Skin epidermis (tissue), 12 donors: Measurements from ENCODE around the gene AQR.
"Not testable (repeated sequence)": the region's sequence is repeated elsewhere in the genome, so short reads cannot be mapped to it uniquely, and the experiment has no call there.

Experiments used
- H3K27ac ChIP-seq, 21 experiments: fragments of 200-600 bp; sonication (generic) in 11 of 21; one replicate each; pipeline ENCODE4 v1.5.0; 2020; ENCODE audit warnings: mild to moderate bottlenecking in 3 of 21, inconsistent platforms in 2 of 21, moderate library complexity in 2 of 21
- H3K4me3 ChIP-seq, 7 experiments: fragments of 200-600 bp; sonication (generic) in 2 of 7; one replicate each; pipeline ENCODE4 v1.5.0; 2020; ENCODE audit warnings: inconsistent platforms in 2 of 7, mild to moderate bottlenecking in 2 of 7, moderate library complexity in 1 of 7

AQR gene

DNA sequence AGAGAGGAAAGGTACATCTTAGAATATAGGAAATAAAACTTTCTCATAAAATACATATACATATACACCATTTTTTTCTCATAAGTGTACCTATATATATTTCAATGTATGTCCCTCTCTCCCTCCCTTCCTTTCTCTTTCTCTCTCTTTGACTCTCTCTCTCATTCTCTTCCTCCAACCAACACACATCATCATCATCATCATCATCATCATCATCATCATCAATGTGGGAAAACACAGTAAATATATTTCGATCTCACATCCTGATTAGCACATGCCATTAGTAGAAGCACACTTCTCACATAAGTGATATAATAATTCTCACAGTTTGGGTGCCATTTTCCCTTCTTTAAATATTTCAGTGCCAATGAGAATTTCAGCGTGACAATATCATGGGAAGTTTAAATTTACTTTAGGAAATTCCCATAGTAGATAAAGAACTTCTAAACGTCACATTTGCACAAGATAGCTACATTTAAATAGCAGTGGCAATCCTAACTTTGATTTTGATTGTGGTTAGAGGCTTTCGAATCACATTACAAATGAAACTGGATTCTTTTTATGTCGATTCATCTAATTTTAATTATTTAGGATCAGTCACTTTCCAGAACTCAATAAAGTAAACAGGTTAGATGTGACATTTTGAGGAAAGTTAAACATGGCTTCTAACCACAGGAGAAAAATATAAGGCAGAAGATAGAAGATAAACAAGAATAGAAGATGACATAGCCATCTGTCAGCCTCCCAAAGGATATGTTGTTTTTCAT, 141.2 kb downstream of the AQR start:
- Histone ChIP-seq H3K27ac (no peak overlapping the region), H3K4me3 (no peak overlapping the region)

DNA sequence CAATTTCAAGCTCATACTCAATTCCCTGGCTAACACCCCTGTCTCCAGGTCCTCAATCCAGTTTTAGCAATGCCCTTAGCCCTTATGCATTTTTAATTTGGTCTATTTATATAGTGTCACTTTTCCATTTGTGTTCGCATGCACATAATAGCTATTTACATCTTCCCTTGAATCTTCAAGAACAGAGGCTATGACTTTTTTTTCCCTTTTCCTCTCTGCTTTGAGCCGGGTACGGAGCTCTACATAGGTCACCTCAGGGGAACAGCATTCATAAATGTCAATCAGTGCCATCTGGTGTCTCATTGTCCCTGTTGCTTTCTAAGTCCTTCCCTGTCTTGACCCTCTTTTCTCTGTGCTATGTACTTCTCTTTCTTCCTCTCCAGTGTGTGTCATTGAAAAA, 147.7 kb downstream of the AQR start:
- no peak overlapping the region for H3K4me3 ChIP-seq
- H3K27ac ChIP-seq, result no peak overlapping the region

DNA sequence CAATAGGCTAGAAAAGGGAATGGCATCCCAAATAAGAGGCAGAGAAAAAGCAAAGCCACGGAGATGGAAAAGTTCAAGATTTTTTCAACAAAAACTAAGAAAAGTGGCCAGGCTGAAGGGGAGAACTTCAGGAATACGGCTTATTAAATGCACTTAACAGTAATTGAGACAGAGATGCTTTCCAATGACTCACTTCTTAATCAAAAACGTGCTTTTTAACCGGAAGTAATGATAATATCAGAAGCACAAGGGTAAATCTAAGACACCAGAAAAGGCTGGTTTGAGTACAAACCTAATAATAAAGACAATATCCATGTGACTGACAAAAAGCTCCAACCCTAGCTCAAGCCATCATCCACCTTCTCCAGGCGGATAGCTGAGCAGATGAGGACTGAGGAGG, 149.4 kb downstream of the AQR start:
- no peak overlapping the region for H3K4me3 ChIP-seq
- H3K27ac ChIP-seq, result no peak overlapping the region

DNA sequence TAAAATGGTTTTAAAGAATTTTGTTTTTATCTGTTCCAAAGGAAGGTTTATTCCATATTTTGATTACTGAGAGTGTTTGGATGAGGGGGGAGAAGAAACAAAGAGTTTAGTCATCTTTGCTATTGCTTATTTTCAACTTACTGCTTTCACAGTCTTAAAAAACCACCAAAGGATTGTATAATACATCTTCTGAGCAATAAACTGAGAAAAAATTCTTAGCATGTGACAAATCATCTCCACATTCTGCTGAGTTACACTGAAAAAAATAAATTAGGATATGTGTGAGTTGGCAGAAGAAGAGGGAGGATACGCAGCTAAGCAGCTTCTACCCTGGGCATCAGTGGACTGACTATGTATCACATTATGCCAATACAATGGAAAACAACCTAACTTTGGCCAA, 151.0 kb downstream of the AQR start:
- no peak overlapping the region for H3K27ac ChIP-seq
- H3K4me3 ChIP-seq, result no peak overlapping the region

DNA sequence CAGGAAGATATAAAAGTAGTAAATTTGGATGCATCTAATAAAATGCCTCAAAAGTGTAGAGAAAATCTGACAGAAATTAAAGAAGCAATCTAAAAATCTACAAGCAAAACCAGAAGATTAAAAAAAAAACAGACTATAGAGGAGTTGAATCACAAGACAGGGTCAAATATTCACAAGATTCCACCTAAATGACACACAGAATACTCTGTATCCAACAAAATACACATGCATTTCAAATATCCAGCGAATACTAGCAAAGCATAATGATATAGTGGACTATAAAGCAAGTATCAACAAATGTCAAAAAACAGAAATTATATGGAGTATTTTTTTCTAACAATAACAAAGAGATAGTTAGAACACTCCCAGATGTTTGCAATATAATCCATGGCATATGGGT, 153.7 kb downstream of the AQR start:
- no peak overlapping the region for H3K4me3 ChIP-seq
- H3K27ac ChIP-seq, result no peak overlapping the region

DNA sequence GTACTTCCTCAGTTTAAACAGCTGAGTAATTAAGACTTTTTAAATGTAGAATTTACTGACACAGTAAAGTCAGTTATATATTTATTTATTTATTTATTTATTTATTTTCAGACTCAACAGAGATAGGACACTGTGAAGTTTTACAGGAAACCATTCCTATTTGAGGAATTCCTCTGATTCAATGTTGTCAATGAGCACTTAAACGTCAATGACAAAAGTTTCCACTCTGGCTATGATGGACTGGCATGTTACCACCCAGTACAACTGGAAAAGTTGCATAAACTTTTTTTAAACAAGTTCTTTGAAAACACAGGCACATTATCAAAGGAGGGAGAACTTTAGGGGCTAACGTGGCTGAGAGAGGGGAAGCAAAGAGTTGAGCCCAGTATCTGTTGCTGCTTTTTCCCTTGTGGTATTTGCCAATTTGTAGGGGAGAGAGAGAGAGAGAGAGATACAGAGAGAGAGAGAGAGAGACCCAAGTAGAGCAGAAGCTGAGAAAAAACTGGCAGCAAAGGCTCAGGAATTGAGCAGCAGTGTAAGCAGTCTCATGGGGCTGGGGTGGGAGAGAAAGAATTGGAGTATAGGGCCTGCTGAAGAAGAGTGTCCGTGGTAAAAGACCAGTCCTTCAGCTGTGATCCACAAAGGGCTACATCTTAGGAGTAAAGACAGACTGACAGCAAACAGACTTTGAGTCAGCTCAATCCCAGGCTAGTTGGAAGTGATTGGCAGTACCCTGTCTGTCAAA, 155.9 kb downstream of the AQR start:
- no peak overlapping the region for H3K4me3 ChIP-seq
- H3K27ac ChIP-seq, result no peak overlapping the region

DNA sequence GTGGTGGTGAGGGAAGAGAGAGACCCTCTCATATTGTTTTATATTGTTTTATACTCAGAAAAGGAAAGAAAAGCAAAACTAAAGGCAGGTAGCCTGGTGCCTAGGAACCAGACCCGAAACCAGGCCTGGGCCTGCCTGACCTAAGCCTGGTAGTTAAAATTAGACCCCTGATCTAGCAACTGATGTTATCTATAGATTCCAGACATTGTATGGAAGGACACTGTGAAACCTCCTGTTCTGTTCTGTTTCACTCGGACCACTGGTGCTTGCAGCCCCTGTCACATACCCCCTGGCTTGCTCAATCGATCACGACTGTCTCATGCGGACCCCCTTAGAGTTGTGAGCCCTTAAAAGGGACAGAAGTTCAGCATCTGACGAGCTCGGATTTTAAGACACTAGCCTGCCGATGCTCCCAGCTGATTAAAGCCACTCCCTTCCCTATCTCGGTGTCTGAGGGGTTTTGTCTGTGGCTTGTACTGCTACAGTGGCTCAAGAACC, 156.6 kb downstream of the AQR start:
- H3K27ac ChIP-seq, H3K4me3 ChIP-seq: not testable (repeated sequence)

DNA sequence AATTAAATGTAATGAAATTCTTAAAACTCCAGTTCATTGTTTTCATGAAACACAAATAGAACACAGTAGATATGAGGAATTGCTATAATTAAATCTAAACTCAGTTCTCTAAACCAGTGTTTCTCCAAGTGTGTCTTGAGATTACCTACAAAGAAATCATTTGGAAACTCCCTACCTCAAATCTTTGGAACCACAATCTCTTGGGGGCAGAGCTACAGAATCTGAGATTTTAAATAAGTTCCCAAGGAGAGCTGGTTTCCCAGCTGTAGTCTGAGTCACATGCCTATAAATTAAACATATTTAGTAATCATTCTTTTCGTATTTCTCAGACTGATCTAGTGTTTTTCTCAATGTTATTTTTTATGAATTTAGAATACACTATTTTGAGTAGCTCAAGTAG, 157.2 kb downstream of the AQR start:
- H3K4me3 ChIP-seq, result no peak overlapping the region
- no peak overlapping the region for H3K27ac ChIP-seq

DNA sequence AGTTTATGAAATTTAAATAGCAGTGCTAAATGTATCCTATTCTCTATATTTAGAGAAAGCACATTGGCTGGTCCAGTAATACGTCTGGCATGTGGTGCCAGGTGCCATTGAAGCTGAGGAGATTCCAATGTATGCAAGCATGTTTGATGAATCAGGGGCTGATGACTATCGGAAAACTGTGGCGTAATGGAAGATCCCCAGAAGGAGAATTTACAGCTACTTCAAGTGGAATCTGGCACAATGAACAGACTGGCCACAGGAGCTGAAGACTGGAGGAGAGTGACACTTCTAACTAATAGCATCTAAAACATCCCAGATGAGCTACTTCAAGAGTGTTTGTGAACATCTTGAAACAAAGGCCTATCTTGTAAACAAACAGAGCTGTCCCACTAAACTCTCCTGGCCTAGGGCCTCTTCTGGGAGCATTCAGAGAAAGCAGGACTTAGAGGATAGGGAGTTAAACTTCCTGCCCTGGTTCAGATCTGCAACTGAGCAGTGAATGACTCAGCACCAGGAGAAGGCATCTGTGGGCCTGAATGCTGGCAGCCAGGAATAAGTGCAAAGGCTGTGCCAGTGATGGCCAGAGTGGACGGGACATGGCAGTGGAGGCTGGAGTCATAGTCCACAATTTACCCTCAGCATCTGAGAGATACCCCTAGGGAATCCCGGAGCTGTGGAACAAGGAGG, 159.0 kb downstream of the AQR start:
- no peak overlapping the region for H3K27ac ChIP-seq
- no peak overlapping the region for H3K4me3 ChIP-seq

DNA sequence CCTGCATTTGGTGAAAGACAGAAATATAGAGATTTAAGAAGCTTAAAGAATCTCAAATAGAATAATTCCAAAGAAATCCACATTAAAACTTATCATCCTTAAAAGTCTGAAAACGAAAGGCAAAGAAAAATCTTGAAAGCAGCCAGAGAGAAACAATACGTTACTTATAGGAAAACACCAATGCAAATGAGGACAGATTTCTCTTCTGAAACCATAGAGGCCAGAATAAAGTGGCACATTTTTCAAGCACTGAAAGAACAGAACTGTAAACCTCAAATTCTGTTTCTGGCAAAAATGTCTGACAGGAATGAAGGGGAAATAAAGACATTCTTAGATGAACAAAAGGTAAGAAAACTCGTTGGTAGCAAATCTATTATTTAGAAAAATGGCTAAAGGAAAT, 160.4 kb downstream of the AQR start:
- Histone ChIP-seq H3K27ac (no peak overlapping the region), H3K4me3 (no peak overlapping the region)

DNA sequence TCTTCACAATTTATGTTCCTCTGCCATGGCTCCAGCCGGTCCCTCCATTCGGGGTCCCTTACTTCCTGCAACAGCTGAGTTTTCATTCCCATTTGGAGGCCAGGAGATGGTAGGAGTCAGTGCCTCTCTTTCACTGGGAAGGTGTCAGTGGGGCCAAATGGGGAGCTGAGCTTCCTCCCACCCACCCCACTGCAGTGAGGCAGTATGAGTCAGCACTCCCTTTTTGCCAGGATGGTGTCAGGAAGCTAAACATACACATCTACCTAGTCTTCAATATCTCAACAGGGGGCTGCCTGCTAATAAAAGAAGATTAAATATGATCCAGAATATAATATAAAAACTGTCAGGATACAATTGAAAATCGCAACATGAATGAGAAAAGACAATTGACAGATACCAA, 161.5 kb downstream of the AQR start:
- H3K27ac ChIP-seq, result no peak overlapping the region
- no peak overlapping the region for H3K4me3 ChIP-seq

DNA sequence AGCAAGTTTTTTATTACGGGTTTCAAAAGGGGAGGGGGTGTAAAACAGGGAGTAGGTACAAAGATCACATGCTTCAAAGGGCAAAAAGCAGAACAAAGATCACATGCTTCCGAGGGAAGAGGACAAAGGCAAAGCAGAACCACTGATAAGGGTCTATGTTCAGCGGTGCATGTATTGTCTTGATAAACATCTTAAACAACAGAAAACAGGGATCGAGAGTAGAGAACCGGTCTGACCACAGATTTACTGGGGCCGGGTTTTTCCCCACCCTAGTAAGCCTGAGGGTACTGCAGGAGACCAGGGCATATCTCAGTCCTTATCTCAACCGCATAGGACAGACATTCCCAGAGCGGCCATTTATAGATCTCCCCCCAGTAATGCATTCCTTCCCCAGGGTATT, 162.3 kb downstream of the AQR start:
- H3K4me3 ChIP-seq, H3K27ac ChIP-seq: not testable (repeated sequence)

DNA sequence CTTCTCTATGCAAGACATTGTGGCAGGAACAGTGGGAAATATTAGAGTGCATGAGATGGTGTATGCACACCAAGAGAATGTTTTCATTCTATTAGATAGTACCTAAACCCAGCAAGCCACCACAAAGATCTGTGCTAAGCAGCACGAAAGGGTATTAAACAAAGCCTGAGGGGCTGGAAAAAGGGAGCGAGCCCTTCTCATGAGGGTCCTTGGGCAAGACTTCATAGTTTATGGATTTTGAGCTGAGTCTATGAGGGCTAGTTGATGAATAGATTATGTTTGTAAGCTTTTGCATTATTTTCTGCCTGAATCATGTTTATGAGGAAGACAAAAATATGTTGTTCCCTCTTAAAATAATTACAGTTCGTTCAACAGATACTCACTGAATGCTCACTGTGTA, 164.8 kb downstream of the AQR start:
- Histone ChIP-seq H3K27ac (no peak overlapping the region), H3K4me3 (no peak overlapping the region)

DNA sequence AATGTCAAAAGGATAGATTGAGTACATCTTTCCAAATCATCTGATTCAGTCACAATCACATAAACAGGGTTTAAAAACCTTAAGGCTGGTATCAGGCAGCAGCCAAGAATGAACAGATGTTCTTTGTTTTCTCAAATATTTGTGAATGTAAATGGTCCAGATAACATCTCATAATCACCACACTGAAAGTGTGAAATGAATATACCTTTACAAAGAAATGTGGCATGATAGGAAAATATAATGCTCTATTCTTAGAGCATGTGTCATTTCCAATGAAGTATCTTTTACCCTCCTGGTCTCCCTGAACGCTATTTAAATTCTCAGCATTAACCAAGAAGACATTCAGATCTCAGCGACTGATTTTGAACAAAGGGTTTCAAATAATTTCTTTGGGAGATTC, 165.4 kb downstream of the AQR start:
- Histone ChIP-seq H3K4me3 (no peak overlapping the region), H3K27ac (no peak overlapping the region)

DNA sequence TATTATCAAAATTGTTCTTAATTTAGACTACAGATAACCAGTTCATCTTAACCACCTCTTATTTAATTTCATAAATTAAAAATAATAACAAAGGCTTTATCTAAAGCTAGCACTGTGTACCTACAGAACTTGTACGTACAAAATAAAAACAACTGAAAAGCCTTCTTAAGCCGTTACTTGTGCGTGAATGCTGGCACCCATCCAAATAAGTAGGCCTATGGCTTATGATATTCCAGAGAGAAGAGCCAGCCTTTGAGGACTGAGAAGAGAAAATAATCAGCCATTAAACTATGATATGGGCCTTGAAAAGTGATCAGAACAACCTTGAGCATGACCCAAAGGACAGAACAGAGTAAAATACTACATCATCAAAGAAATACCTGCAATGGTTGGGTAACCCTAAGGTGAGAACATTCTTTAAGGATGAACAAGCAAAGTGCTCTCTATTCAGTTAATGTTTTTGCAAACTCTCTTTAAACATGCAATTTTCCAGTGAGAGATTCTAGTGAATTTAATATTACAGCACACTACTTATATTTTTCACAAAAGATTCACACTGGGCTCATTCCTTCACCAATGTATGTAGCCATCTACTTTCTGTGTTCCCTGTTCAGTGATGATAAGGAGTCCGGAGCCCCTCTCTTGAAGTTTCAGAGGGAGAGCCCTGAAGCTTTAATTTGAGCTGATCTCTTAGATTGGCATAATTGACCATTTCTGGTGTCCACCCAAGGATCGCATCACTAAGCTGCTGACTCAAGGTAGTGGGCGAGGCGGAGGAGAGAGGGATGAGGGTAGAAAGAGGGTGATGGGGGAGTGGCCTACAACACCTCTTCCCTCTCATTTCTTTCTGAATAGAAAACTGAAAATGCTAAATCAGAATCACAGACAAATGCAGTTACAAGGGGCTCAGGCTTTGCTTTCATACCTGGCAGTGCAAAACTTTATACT, 166.5 kb downstream of the AQR start:
- H3K4me3 ChIP-seq, result no peak overlapping the region
- no peak overlapping the region for H3K27ac ChIP-seq

DNA sequence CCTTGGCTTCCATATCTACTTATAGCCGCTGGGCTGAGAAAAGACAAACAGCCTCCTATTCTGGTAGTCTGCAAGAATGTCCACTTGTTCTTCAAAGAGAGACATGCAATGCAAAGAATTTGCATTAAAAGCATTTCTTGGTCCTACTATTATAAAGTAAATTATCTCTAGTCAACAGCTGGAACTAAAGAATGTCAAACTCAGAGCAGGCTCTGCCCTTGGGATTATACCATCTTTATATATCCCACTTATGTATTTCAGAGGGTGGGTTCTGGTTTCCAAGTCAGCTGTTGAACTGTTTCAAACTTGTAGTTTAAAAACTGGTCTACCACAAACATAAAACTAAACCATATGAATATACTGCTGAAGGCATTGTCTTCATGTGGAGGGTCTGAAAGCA, 167.2 kb downstream of the AQR start:
- no peak overlapping the region for H3K4me3 ChIP-seq
- H3K27ac ChIP-seq, result no peak overlapping the region
